ENCODE measurements around the gene ZNF385B.

- TF ChIP-seq GATA3 (IDR thresholded peaks at IDR 0.05; ENCODE audit: low read depth, low read length) (peak; percentile 64), GATA2 (IDR thresholded peaks at IDR 0.05; ENCODE audit: low read depth, low read length) (peak; percentile 35)
Measured at GRCh38 chr2:179664972-179665812, 196.2 kb downstream of the ZNF385B start.
